ENCODE measurements around the gene ZNF668. TPM values are rescaled to one million over a fixed set of nuclear protein-coding genes. Genes with fewer than 3 reads are reported as not detected.
A peak's percentile ranks its signal among the peaks of the same experiment; 100 is the strongest.

ZNF668 gene
- total and polyA plus RNA-seq, 2 of the 13 experiments (the other 11 are each of a cell fraction or from before 2014, with no cell fraction given), result 3.8 to 9.8 TPM

DNA sequence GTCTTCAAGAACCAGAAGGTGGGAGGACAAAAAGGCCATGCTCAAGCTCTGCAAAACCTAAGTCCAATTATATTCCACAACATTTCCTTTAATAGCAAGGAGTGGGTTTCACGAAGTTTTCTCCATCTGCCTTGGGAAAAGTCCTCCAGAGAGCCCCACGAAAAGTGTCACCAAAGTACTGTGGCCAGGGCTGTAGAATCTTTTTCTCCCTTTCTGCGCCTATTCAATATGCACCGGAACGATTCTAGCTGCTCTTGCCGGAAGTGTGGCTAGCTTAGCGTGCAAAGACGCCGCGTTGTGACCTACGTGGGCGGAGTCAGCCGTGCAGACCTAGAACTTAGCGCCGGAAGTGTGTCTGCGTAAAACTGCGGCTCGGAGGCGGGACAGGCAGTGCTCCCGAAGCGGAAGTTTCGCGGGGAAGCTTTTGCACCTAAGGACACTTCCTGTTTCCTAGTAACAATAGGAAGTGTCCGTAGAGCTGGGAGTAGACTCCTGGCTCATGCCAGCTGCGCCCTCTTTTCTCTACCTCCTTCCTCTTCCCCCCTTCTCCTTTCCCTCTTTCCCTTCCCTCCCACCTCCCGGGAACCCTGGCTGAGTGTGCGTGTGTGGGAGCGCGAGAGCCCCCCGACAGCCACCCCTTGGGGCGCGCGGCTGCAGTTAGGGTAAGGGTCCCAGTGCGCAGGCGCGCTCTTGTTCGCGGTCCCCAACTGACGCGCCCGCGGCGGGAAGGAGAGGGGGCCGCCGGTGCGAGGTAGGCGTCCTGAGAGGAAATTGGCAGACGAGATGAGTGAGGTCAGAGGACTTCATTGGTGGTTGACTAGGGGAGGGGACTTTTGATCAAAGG, at the start of gene ZNF668, which contains the start of gene ZNF646 (continued):
- peak; percentile 51; the same call in 1 of the 2 replicates for TF ChIP-seq ZNF337 (CRISPR knock-in tag; IDR thresholded peaks at IDR 0.05; ENCODE audit: borderline replicate concordance, low read depth)
- TF ChIP-seq ZNF850 (CRISPR knock-in tag; conservative IDR thresholded peaks at IDR 0.05), result no peak
- no peak for TF ChIP-seq LCORL (IDR thresholded peaks at IDR 0.05)
- TF ChIP-seq LCORL (CRISPR knock-in tag; IDR thresholded peaks at IDR 0.05), result no peak
- peak; percentile 85 for TF ChIP-seq DNMT3B (CRISPR knock-in tag; conservative IDR thresholded peaks at IDR 0.05)
- TF ChIP-seq, protein P1, sequence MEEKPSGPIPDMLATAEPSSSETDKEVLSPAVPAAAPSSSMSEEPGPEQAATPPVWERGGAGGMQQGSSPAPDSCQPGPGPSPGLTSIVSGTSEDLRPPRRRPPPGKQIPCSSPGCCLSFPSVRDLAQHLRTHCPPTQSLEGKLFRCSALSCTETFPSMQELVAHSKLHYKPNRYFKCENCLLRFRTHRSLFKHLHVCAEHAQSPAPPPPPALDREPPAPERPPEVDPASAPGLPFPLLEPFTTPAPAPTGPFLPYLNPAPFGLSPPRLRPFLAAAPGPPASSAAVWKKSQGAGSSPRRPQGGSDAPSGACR (CRISPR knock-in tag; IDR thresholded peaks at IDR 0.05), result 0 out of 2 replicates have a peak, but pooled peaks have one; percentile 43
- TF ChIP-seq SOX5 (CRISPR knock-in tag; IDR thresholded peaks at IDR 0.05; ENCODE audit: borderline replicate concordance), result peak; percentile 79; the same call in 1 of the 2 replicates
- TF ChIP-seq SPEN (CRISPR knock-in tag; IDR thresholded peaks at IDR 0.05; ENCODE audit: low read depth), result peak; percentile 81; the same call in 1 of the 2 replicates
- no peak for TF ChIP-seq MAFF (IDR thresholded peaks at IDR 0.05; ENCODE audit: low read depth, low read length)
- TF ChIP-seq, protein P2, sequence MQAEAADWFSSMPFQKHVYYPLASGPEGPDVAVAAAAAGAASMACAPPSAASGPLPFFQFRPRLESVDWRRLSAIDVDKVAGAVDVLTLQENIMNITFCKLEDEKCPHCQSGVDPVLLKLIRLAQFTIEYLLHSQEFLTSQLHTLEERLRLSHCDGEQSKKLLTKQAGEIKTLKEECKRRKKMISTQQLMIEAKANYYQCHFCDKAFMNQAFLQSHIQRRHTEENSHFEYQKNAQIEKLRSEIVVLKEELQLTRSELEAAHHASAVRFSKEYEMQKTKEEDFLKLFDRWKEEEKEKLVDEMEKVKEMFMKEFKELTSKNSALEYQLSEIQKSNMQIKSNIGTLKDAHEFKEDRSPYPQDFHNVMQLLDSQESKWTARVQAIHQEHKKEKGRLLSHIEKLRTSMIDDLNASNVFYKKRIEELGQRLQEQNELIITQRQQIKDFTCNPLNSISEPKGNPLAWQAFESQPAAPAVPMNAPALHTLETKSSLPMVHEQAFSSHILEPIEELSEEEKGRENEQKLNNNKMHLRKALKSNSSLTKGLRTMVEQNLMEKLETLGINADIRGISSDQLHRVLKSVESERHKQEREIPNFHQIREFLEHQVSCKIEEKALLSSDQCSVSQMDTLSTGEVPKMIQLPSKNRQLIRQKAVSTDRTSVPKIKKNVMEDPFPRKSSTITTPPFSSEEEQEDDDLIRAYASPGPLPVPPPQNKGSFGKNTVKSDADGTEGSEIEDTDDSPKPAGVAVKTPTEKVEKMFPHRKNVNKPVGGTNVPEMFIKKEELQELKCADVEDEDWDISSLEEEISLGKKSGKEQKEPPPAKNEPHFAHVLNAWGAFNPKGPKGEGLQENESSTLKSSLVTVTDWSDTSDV (CRISPR knock-in tag; IDR thresholded peaks at IDR 0.05), result no peak
- TF ChIP-seq, protein P3, sequence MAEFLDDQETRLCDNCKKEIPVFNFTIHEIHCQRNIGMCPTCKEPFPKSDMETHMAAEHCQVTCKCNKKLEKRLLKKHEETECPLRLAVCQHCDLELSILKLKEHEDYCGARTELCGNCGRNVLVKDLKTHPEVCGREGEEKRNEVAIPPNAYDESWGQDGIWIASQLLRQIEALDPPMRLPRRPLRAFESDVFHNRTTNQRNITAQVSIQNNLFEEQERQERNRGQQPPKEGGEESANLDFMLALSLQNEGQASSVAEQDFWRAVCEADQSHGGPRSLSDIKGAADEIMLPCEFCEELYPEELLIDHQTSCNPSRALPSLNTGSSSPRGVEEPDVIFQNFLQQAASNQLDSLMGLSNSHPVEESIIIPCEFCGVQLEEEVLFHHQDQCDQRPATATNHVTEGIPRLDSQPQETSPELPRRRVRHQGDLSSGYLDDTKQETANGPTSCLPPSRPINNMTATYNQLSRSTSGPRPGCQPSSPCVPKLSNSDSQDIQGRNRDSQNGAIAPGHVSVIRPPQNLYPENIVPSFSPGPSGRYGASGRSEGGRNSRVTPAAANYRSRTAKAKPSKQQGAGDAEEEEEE (CRISPR knock-in tag; IDR thresholded peaks at IDR 0.05; ENCODE audit: borderline replicate concordance), result peak; percentile 79; the same call in 1 of the 2 replicates
- TF ChIP-seq ZNF343 (CRISPR knock-in tag; IDR thresholded peaks at IDR 0.05), result peak; percentile 23; the same call in 1 of the 2 replicates
- TF ChIP-seq, protein P4, sequence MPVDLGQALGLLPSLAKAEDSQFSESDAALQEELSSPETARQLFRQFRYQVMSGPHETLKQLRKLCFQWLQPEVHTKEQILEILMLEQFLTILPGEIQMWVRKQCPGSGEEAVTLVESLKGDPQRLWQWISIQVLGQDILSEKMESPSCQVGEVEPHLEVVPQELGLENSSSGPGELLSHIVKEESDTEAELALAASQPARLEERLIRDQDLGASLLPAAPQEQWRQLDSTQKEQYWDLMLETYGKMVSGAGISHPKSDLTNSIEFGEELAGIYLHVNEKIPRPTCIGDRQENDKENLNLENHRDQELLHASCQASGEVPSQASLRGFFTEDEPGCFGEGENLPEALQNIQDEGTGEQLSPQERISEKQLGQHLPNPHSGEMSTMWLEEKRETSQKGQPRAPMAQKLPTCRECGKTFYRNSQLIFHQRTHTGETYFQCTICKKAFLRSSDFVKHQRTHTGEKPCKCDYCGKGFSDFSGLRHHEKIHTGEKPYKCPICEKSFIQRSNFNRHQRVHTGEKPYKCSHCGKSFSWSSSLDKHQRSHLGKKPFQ (CRISPR knock-in tag; IDR thresholded peaks at IDR 0.05; ENCODE audit: insufficient replicate concordance), result no peak
- TF ChIP-seq, protein P5, sequence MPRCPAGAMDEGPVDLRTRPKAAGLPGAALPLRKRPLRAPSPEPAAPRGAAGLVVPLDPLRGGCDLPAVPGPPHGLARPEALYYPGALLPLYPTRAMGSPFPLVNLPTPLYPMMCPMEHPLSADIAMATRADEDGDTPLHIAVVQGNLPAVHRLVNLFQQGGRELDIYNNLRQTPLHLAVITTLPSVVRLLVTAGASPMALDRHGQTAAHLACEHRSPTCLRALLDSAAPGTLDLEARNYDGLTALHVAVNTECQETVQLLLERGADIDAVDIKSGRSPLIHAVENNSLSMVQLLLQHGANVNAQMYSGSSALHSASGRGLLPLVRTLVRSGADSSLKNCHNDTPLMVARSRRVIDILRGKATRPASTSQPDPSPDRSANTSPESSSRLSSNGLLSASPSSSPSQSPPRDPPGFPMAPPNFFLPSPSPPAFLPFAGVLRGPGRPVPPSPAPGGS (CRISPR knock-in tag; IDR thresholded peaks at IDR 0.05), result peak; percentile 91
- peak; percentile 85 for TF ChIP-seq SIN3B (IDR thresholded peaks at IDR 0.05; ENCODE audit: low read length)
- no peak for TF ChIP-seq ZNF17 (CRISPR knock-in tag; IDR thresholded peaks at IDR 0.05)
- TF ChIP-seq ZNF124 (CRISPR knock-in tag; IDR thresholded peaks at IDR 0.05), result peak; percentile 90
- peak; percentile 96 for TF ChIP-seq ZKSCAN8 (CRISPR knock-in tag; IDR thresholded peaks at IDR 0.05; ENCODE audit: borderline replicate concordance)
- peak; percentile 83; the same call in 1 of the 2 replicates for TF ChIP-seq MAF1 (CRISPR knock-in tag; IDR thresholded peaks at IDR 0.05; ENCODE audit: borderline replicate concordance)

Measured in HepG2 (cell line).